CD4-positive, alpha-beta T cell treated with Interleukin-21 for 1 hour (primary cell): ENCODE results near the gene CMTM6.
A peak's percentile ranks its signal among the peaks of the same experiment; 100 is the strongest.
"Not testable (repeated sequence)": the region's sequence is repeated elsewhere in the genome, so short reads cannot be mapped to it uniquely, and the experiment has no call there.

Experiments used
- DNase-seq: peaks from one replicate; pipeline ENCODE4 v3.0.0-alpha.2; 2020

Gene CMTM6

DNA sequence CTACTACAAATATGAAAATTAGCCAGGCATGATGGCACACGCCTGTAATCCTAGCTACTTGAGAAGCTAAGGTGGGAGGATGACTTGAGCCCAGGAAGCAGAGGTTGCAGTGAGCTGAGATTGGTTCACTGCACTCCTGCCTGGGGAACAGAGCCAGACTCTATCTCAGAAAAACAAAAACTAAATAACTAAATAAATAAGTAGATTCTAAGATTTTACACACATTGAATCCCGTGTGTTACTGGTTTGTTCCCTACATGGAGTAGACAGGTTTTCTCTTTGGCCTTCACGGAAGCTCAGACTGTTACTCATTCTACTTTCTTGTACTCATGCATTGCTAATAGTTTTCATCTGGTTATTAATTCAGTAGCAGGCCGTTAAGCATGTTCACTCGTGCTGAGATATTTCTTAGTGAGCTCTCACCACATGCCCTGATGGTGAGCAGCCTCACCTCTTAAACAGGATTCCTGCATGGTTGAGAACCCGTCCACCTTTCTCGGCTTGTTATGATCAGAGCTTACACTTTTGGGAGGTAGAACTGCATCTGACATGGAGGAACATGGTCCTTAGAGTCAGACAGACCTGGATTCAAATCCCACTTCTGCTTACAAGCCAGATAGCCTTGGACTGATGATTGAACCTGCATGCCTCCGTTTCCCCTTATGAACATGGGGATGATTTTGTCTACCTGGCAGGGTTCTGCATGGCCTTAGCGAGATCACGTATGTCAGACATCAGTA, 61.9 kb downstream of the CMTM6 start:
- no peak for DNase-seq

DNA sequence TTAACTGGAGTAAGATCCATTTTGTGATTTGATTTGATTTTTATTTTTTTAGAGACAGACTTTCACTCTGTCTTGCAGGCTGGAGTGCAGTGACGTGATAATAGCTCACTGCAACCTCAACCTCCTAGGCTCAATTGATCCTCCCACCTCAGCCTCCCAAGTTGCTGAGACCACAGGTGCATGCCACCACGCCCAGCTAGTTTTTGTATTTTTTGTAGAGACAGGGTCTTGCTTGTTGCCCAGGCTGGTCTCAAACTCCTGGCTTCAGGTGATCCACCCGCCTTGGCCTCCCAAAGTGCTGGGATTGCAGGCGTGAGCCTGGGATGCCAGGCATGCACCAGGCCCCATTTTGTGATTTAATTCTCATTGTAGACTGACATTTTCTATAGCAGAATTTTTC, 63.2 kb downstream of the CMTM6 start:
- not testable (repeated sequence) for DNase-seq

DNA sequence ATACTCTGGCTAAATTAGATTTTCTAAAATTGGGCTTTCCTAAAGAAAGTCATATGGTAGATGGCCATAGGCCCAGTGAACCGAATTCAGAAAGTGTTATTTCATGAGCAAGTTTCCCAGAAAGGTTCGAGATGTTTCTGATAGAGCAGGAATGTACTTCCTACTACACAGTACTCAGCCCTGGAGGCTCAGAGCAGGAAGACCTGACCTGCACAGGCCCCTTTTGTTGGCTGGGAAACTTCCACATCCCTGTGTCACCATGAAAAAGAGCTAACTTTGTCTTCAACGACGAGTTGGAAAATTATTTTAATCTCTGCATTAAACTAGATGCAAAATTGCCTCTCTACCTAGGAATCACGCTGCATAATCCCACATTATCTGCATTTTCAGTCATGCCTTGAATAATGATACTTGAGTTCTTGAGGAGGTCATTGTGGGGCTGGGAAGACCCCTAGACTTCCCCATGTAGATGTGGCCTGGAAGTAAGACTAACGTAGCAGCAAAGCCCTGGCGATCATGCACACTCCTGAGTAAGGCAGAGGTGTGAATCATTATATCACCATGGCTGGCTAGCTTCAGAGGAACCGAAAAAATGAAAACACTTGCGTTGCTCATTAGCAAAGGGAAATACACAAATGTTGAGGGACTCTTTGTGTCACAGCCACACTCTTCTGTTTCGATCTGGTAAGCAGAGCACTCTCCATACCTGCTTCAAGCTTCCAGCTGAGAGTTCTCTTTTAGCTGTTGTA, 63.9 kb downstream of the CMTM6 start:
- DNase-seq = no peak

DNA sequence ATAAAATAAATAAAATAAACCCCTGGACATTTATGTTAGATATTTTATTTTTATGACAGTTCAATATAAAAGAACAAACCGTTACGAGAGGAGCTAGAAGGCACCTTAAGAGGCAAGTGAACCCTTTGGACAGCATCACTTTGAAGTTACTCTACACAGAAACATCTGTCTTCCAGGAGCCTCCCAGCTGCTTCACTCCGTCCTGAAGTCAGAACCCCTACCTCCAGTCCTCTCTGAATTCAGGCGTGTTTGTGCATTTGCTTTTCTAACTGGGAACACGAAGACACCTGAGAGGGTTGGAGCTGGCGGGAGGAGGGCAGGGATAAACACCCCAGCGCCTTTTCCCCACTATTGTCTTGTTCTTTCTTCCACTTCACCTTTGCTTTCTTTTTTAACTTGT, 64.8 kb downstream of the CMTM6 start:
- DNase-seq = no peak

DNA sequence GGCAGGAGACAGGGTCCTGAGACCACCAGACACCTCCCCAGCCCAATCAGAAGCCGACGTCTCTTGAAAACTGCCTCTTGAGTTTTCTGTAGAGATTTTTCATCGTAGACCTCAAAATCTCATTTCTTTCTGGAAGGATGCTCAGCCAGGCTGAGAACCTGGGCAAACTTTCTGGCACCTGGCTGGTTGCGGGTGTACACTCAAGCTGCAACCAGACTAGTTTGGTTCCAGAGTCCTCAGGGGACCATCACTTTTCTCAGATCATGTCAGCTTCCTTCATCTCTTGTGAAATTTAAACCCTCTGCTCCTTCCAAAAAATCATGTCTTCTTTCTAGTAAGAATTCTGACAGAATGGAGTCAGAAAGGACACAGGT, 65.8 kb downstream of the CMTM6 start:
- DNase-seq = no peak

DNA sequence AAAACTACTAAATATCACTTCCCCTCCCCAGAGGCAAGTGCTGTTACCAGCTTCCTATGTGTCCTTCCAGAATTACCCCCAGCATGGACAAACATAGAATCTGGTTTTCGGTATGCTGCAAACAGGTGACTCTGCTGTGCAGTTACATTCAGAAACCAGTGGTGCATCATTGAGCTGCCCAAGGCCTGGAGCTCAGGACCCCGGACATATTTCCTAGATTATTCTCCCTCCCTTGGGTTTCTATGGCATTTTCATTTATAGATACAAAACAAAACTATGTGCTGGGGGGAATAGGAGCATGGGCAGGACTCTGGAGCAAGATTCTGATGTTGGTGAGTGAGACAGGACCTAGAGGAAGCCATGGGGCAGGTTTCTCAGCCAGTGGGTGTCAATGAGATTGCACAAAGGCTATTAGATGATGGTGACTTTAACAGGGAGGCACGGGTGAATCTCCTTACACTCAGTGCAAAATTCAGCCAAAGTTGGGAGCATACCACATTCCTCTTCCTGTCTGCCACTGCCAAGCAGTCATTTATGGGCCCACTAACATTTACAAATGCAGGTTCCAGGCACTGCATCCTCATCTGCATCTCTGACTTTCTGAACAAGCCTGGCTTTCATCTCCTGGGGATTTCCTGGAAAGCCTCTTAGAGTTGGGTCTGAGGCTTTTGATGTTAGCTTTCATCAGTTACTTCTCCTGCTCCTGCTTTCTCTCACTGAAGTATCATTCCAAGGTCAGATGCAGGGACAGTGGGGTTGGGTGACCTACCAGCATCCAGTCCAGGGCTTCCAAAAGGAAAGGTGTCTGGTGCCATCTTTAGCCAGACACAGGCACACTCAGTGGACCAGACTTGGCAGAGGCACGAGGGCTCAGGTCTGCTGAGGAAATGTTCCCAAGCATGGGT, 66.5 kb downstream of the CMTM6 start:
- DNase-seq = no peak

DNA sequence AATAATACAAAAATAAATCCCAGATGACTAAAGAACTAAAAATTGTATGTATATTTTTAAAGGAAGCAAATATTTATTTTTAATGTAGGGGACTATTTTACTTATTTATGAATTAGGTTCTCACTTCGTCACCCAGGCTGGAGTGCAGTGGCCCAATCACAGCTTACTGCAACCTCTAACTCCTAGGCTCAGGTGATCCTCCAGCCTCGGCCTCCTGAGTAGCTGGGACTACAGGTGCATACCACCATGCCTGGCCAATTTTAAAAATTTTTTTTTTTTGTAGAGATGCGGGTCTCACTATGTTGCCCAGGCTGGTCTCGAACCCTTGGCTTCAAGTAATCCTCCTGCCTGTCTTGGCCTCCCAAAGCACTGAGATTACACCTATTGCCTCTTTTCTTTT, 68.4 kb downstream of the CMTM6 start:
- DNase-seq = no peak

DNA sequence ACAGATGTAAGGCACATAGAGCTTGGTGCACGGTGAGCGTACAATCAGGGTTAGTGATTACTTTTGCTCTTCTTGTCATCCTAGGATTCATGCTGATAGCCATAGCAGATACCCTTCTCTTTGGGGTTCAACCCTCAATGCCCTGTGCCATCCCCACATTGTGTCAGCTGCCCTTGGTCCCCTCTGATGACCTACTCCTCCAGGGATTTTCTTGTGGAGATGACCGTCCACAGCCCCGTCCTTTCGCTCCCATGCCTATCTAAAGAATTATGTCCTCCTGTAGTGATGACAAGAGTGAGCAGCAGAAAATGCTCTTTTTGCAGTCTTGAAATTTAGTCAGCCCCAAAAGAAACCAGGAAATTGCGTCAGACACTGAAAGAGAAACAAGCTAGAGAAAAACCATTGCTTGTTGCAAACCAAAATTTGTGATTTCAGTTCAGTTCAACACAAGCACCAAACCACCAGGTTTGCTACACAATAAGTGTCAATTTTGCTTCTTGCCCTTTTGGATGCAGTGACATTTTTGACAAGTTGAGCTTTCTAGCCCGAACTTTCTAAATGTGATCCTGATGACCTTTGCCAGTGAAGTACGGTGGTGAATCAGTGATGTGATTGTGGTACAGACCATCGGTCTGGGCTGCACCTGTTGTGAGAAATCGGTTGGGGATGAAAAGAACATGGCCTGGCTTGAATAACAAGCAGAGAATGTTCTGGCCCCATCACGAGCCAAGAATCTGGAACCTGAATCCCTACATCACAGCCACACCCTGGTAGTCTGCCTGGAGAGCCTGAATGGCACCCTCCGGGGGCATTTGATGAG, 69.7 kb downstream of the CMTM6 start:
- DNase-seq = peak; percentile 76

DNA sequence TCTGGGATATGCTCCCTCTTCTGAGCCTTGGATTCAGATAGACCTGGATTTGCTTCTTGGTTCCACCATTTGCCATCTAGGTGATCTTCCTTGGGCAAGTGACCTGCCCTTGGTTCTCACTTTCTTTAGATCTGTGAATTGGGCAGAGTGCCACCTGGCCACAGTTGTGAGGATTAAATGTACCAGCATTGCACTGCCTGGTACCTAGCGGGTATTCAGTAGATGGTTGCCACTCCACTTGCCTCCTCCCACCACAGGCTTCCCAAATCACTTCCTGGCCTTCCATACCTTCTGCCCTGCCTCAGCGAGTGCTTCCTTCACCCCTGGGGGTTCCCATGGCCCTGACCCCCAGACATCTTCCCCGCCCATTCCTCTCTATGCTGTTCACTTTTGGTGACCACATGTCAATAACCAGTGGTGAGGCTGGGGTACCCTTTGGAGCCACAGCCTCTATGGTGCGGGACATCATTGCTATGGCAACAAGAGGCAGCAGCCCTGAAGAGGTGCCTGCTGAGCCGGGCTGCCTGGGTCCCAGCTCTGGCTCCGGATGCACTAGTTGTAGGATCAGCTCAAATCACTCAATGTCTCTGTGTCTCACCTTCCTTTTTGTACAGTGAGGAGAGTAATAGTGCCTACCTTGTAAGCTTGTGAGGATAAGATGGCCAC, 70.5 kb downstream of the CMTM6 start:
- DNase-seq = peak; percentile 47

DNA sequence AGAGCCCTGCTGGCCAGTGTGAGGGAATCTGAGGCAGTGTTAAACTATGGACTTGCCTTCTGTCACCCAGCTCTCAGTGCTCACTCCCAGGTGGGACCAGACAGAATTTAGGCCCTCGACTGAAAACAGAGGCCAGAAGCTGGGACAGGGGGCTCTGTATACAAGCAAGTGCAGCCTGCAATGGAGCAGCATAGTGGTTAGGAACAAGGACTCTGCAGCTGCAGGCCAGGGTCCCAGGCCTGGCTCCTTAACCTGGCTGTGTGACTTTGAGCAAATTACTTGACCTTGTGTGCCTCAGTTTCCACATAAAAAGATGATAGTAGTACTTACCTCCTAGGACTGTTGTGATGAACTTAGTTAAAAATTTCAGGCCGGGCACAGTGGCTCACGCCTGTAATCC, 71.2 kb downstream of the CMTM6 start:
- no peak for DNase-seq
